Activated CD4-positive, alpha-beta T cell treated with anti-CD3 and anti-CD28 coated beads, Interleukin-10, Interleukin-2, amounts not matched to agents 100 ng/mL and 50 ng/mL, durations not matched to agents 16 hours and 8 hours (primary cell): ENCODE measurements around the gene ANTXR1.
A peak's percentile ranks its signal among the peaks of the same experiment; 100 is the strongest.

Experiments used
- DNase-seq: peaks from one replicate; pipeline ENCODE4 v3.0.0-alpha.2; 2020

Gene ANTXR1

GRCh38 chr2:69036926-69037325, 23.9 kb downstream of the ANTXR1 start:
- no peak for DNase-seq

- DNase-seq, result no peak
Measured at GRCh38 chr2:69041214-69041613, 28.2 kb downstream of the ANTXR1 start.

GRCh38 chr2:69043736-69044400, 30.9 kb downstream of the ANTXR1 start:
- no peak for DNase-seq

- DNase-seq, result no peak
Measured at GRCh38 chr2:69046221-69046662, 33.3 kb downstream of the ANTXR1 start.

GRCh38 chr2:69047625-69048145, 34.7 kb downstream of the ANTXR1 start:
- no peak for DNase-seq

- DNase-seq, result no peak
Measured at GRCh38 chr2:69050802-69051201, 37.8 kb downstream of the ANTXR1 start.

GRCh38 chr2:69053416-69053965, 40.5 kb downstream of the ANTXR1 start:
- no peak for DNase-seq

GRCh38 chr2:69054431-69054830, 41.5 kb downstream of the ANTXR1 start:
- peak; percentile 89 for DNase-seq

- DNase-seq, result no peak
Measured at GRCh38 chr2:69055688-69056470, 42.9 kb downstream of the ANTXR1 start.

GRCh38 chr2:69057660-69058059, 44.7 kb downstream of the ANTXR1 start:
- DNase-seq, result no peak

- no peak for DNase-seq
Measured at GRCh38 chr2:69059731-69060290, 46.8 kb downstream of the ANTXR1 start.

- no peak for DNase-seq
Measured at GRCh38 chr2:69060938-69061501, 48.0 kb downstream of the ANTXR1 start.

GRCh38 chr2:69061525-69061924, 48.5 kb downstream of the ANTXR1 start:
- no peak for DNase-seq

- no peak for DNase-seq
Measured at GRCh38 chr2:69062307-69062962, 49.5 kb downstream of the ANTXR1 start.

- no peak for DNase-seq
Measured at GRCh38 chr2:69065735-69066336, 52.9 kb downstream of the ANTXR1 start.

GRCh38 chr2:69067026-69067630, 54.1 kb downstream of the ANTXR1 start:
- no peak for DNase-seq

- DNase-seq, result no peak
Measured at GRCh38 chr2:69067866-69068265, 54.9 kb downstream of the ANTXR1 start.

- no peak for DNase-seq
Measured at GRCh38 chr2:69070969-69071368, 58.0 kb downstream of the ANTXR1 start.

- DNase-seq, result no peak
Measured at GRCh38 chr2:69073928-69074570, 61.1 kb downstream of the ANTXR1 start.

- no peak for DNase-seq
Measured at GRCh38 chr2:69074918-69075317, 61.9 kb downstream of the ANTXR1 start.

GRCh38 chr2:69075486-69075885, 62.5 kb downstream of the ANTXR1 start:
- no peak for DNase-seq
